HG02970 (cell line): ENCODE data around the gene IMP3.

Source experiments
- ATAC-seq: cut with Tn5 transposase; IDR thresholded peaks from one replicate; pipeline ENCODE4 v1.9.1; 2021; ENCODE audit warnings: mild to moderate bottlenecking, moderate library complexity, moderate number of reproducible peaks; ENCODE audit not compliant: unreplicated experiment, low FRiP score

IMP3 gene

GRCh38 chr15:75673426-75674235, 33.6 kb upstream of the IMP3 start:
- no peak for ATAC-seq

- no peak for ATAC-seq
These were observed 32.8 kb upstream of the IMP3 start for GRCh38 chr15:75672646-75673425.

DNA sequence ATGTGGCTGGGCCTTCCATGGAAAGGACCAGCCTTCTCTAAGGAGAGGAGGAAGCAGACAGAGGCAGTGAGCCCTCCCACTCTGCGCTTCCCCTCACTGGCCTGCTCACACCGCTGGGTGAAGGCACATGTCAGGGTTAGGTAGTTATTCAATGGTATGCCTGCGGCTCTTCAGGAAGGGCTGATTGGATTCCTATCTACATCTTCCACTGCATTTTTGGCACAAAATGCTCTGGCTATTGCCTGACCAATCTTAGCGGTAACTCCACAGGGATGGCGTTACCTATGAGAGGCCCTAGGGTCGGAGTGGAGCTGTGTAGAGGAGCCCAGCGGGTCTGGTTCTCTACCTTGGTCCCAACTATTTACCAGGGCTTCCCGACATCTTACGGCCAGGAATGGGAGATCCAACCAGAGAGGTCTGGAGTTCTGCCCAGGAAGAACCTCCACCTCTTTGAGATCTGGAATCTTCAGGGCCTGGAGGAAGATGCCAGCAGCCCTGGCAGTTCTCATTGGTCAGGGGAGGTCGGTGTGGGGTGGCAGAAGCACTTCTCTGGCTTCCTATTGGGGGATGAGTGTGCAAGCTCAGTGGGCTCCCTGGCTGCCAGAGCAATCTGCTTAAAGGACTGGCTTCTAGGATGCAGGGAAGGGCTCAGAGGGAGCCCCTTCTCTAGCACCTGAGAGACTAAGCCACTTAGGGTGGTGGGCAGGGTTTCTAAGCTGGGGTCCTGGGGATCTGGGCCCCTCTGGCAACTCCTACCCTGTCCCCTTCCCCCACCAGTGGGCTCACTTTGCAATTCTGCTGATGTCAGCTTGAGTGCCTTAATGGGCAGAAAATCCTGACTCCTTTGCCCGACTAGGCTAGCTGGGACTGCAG, 31.9 kb upstream of the IMP3 start:
- ATAC-seq = no peak

GRCh38 chr15:75669879-75670212, 29.8 kb upstream of the IMP3 start:
- ATAC-seq = no peak

DNA sequence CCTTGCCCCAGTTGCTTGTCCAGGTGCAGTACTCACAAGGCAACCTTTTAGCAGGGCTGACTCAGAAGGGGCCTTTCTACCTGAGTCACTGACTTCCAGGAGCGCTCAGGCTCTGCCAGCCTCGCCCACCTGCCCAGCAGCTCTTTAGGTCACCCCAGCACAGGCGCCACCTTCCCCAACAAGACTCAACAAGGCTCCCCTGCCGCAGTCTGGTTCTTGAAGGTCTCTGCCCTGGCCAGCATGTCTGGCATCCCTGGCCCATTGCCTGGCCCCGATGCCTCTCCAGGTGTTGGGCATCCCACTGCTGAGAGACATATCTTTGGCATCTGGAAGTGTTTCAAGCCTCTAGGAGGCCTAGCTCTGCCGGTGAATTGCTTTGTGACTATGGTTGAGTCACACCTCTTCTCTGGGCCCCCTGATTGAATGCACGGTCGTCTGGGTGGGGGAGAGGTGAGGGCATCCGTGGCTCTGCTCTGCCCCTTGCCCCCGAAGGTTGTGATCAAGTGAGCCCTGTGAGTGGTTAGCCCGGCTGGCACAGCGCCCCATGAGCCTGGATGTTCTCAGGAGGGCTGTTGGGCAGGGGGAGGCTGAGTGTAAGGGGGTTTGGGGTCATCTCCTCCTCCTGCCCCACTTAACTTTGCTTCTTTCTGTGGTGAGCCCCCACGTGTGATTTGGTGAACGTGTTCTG, 29.3 kb upstream of the IMP3 start:
- no peak for ATAC-seq

- no peak for ATAC-seq
These were observed 26.9 kb upstream of the IMP3 start for GRCh38 chr15:75666823-75667501.

DNA sequence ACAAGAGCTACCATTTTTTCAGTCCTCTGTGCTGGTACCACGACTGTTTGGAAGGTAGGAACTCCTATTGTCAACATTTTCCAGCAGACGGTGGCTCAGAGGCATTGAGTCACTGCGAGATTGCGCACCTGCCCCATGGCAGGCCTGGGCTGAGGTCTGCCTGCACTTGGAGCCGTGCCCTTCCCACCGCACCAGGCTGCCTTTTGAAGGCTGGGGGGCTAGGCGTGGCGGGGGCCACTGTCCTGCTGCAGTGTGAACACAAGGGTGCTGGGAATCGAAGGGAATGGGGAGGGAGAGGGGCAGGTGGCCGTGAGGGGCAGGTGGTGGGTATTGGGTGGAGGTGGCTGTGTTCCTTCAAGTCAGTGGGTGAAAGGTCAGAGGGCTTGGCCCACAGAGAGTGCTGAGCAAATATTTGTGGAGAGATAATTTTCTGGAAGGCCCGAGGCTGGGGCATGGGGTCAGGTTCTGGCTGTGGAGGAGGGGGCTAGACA, 24.0 kb upstream of the IMP3 start:
- no peak for ATAC-seq

DNA sequence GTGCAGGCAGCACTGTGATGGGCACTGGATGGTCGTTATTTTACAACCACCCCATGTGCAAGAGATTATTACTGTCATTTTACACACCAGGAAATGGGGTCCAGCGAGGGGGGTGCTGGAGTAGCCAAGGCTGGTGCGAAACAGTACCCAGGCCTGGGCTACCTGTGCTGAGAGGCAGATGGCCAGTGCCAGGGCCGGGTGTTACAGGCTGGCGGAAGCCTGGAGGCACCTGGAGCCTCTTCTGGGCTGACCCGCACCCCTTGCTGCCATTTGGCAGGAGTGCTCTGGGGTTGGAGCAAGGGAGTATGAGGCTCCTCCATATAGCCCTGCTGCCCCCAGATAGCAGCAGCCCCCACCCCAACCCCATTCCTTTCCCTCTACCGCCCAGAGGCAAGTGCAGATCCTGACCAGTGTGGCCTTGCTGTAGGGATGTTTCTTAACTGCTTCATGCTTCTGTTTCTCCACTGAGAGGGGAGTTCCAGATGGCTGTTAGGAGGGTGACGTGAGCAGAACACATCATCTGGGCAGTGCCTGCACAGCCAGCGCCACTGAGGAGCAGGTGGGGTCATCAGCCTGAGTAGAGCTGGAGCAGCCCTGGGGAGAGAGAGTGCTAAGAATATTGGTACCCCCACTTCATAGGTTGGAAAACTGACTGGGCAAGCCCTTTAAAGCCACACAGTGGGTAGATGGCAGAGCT, 22.9 kb upstream of the IMP3 start:
- ATAC-seq = no peak

DNA sequence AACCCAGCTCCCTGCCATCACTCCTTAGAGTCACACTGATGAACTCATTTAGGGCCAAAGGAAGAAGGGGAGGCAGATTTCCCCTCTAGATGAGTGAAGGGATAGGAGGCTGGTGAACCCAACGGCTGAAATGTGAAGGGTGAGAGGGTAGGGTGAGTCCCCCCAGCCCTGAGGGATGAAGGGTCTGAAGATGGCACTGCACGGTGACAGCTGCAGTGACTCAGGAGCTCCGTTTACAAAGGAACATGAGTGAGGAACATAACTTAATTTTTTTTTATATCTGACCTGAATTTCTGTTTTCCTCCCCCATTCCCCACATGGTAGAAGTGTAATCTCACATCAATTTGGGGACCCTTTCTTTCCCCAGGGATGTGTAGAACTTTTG, 21.7 kb upstream of the IMP3 start:
- ATAC-seq = no peak

DNA sequence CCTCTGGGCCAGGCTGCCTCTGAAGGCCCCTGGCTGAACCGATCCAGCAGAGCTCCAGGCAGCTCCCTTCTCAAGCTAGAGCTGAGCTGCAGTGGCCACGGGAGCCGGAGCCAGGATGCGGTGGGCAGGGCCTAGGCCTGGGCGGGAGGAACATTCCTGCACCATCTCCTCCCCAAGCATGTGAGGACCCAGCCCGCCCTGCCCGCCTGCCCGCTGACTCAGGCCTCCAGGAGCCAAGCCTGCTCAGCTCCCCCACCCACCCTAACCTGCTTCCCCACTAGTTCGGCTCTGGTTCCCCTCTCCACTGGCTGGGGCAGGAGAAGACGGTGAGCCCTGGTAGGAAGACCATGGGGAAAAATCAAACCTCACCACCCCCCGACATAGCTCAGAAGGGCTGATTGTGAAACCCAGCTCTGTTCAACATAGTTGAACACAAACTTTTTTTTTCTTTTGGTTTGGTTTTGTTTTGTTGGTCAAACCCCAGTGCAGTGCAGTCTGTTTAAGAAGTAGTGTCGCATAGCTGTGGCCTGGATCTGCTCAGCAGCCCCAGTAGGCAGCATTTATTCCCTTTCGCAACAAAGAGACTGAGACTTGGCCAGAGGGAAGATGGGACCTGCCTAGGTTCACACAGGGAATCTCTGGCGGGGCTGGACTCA, 21.2 kb upstream of the IMP3 start:
- ATAC-seq = no peak

DNA sequence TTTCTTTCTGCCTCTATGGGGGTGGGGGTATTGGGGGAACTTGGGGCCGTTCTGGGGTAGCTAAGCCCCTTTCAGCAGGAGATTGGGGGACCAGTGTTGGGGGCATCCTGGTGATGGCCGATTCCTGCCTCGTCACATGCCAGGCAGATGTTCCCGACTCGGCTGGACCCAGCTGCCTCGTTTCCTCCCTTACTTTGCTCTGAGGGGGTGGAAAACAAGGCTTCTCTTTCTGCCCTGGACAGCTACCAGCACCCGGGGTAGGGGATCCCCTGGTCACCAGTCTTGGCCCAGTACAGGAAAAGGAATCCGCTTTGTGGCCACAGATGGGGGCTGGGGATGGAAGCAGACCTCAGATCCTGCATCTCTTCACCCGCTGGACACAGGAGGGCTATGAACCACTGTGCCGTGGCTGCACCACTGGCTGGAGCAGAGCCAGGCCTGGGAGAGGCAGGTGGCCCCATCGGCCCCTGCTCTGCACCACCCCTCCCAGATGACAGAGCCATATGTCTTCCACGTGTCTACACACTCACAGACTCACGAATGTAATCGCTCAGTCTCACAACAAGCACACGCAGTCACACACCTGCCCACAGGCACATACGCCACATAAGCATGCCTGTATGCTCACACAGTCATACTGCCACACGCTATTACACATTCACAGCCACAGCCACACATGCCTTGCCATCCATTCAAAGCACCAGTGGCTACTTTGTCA, 20.1 kb upstream of the IMP3 start:
- no peak for ATAC-seq

GRCh38 chr15:75659141-75659771, 19.2 kb upstream of the IMP3 start:
- no peak for ATAC-seq

DNA sequence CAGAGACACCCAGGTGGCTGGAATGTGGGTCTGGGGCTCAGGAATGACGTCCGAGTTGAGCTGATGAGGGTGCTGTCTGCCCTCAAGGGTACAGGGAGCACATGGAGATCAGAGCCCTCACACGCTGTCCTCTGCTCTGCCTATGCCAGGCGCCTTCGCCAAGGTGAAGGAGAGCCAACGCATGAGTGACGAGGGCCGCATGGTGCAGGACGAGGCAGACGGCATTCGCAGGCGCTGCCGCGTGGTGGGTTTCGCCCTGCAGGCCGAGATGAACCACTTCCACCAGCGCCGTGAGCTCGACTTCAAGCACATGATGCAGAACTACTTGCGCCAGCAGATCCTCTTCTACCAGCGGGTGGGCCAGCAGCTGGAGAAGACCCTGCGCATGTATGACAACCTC, 16.8 kb upstream of the IMP3 start:
- no peak for ATAC-seq

DNA sequence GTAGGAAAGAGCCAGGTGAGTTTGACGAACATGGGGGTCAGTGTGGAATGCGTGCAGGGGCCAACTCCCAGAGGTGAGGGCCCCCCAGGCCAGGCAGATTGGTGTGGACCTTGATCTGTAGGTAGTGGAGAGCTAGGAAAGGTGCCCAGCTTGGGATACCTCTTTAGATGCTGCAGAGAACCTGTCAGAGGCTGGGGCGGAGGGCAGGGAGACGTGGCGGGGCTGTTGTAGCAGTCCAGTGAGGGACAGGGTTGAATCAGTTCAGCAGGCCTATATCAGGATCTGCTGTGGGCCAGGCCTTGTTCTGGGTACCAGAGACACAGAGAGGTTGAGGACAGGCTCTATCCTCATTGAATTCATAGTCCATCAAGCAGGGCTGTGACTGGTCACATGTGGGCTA, 16.3 kb upstream of the IMP3 start:
- no peak for ATAC-seq

DNA sequence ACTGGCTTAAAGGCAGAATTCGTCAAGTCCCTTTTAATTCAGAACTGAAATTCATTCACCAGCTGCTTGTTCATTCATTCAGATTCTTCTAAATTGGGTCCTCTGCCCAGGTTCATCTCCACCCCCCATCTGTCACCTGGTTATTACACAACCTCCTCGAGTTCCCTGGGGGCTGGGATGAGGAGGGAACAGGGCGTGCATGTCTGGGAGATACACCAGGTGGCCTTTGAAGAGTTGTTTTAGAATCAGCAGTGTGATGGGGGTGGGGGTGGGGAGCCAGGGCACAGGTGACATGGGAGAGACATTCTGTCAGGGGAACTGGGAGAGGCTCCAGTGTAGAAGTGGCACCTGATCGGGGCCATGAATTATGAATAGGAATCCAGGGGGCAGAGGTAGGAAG, 15.9 kb upstream of the IMP3 start:
- no peak for ATAC-seq

DNA sequence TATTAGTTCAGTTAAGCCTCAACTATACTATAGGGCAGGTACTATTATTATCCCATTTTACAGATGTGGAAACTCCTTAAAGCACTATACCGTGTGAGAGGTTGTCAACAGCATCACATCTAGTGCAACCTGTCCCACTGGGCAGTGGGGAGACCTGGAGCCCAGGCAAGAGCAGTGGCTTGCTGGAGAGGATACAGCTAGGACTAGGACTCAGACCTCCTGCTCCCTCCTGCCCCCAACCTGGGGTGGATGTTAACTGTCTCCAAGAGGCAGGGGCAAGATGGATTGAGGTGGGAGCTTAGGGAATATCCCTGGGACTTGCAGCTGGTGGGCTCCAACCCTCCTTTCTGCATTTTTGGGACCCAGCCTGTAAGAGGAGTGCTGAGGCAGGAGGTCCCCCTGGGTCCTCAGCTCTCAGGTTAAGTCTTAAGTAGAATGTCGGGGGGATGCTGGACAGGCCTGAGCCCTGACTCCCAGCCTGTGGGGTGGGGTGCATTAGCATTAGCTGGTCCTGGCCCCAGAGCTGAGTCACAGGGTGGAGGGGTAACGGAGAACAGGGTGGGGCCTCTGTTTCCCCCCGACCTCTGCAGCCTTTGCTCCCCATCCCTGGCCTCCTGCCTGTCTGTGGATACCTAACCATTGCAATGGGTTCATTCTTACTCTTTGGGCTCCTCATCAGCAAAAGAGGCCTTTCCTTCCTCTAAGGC, 14.3 kb upstream of the IMP3 start:
- ATAC-seq = no peak

GRCh38 chr15:75653347-75653913, 13.4 kb upstream of the IMP3 start:
- ATAC-seq = no peak
